Ovary (tissue), 9 donors: Measurements from ENCODE around the gene CNIH2. TPM values are rescaled to one million over a fixed set of nuclear protein-coding genes. Genes with fewer than 3 reads are reported as not detected.

Experiments used
- DNase-seq, 5 donors: peaks; one replicate each; pipeline ENCODE4 v3.0.0-alpha.2; 2019 to 2020
- H3K27ac ChIP-seq, 2 donors: fragments of 200-600 bp; one replicate each; pipeline versions ENCODE4 v1.5.1 to v1.8.0; 2019 to 2022
- H3K27me3 ChIP-seq: fragments of 200-600 bp; one replicate; pipeline ENCODE4 v1.8.0; 2022
- H3K36me3 ChIP-seq: fragments of 200-600 bp; sonication (generic); one replicate; pipeline ENCODE4 v1.5.1; 2019
- H3K4me1 ChIP-seq: one replicate; pipeline ENCODE4 v1.8.1; 2013; ENCODE audit warnings: mild to moderate bottlenecking, moderate library complexity; ENCODE audit not compliant: insufficient read depth
- H3K4me3 ChIP-seq: fragments of 200-600 bp; sonication (generic); one replicate; pipeline ENCODE4 v1.5.1; 2017
- H3K9me3 ChIP-seq, 2 donors: fragments of 200-600 bp in 1 of 2; sonication (generic) in 1 of 2; one replicate each; pipeline versions ENCODE4 v1.5.1 to v1.8.1; 2013 to 2019; ENCODE audit warnings: mild to moderate bottlenecking in 1 of 2, moderate library complexity in 1 of 2
- EP300 ChIP-seq: sonication (generic); formaldehyde crosslinking; IDR thresholded peaks from one replicate; pipeline ENCODE4 v1.6.1; 2017; ENCODE audit warnings: antibody characterized with exemption
- POLR2A ChIP-seq: fragments of 450-650 bp; IDR thresholded peaks from one replicate; pipeline ENCODE4 v1.6.1; 2017; ENCODE audit warnings: antibody characterized with exemption, mild to moderate bottlenecking, moderate library complexity
- WGBS, 3 donors: extraction: QIAGEN DNeasy Blood & Tissue Kit in 1 of 3; methylation state at CpG; one replicate each; pipeline versions ENCODE4 v1.1.5 to v1.1.7; 2013 to 2017; 5-methylcytosine and 5-hydroxymethylcytosine counted together
- intact Hi-C, 4 donors: fragments of 100-400 bp; cut with DNase I; formaldehyde crosslinking; loops; one replicate each; pipeline versions ENCODE4 v1.11.0 to v1.15.1; 2022 to 2023
- polyA plus RNA-seq, 2 donors: library from polyadenylated mRNA; stranded (reverse); fragments of 200-250 nt in 1 of 2; fragments of 350-450 nt in 1 of 2; fragmentation: Illumina TruSeq in 1 of 2; extraction: RNeasy Lipid Tissue Mini Kit (QIAGEN cat#74804) in 1 of 2; gene quantifications; one replicate each; pipeline ENCODE4 v1.2.3, GENCODE V29; 2013 to 2014
- total RNA-seq, 7 donors: library from RNA; depleted of rRNA in 2 of 7; stranded (reverse); fragments of >200 nt in 2 of 7; fragmentation: NEBNext Ultra II Directional in 3 of 7; extraction: Animal tissue kit (Norgen Biotek cat#: 25700) in 3 of 7; gene quantifications; one replicate each; pipeline versions ENCODE4 v1.1.0 to v1.2.4, GENCODE V29; 2016 to 2023
- TF ChIP-seq, protein P1 (sequence below), 3 donors: fragments of 450-650 bp in 2 of 3; fragments of 200-600 bp in 1 of 3; IDR thresholded peaks; one replicate each; pipeline versions ENCODE4 v1.5.1 to v1.8.0; 2016 to 2022; ENCODE audit warnings: antibody characterized with exemption in 3 of 3, mild to moderate bottlenecking in 1 of 3
- donor health status: DM: no; HTN: no; CAD: no; lungs with moderate emphysema.
- donor health status: DM: no; HTN: no; CAD: no.
- donor health status: Bipolar disorder and iron deficiency.
- donor health status: DM: yes; HTN: yes; CAD: no.
- donor health status: DM: no; HTN: no; CAD: no.
- donor health status: DM: yes; HTN: yes; CAD: no.

CNIH2 gene
- total and polyA plus RNA-seq, 9 donors, result 0.33 to 2.5 (median 0.65) TPM; not detected in 1

DNA sequence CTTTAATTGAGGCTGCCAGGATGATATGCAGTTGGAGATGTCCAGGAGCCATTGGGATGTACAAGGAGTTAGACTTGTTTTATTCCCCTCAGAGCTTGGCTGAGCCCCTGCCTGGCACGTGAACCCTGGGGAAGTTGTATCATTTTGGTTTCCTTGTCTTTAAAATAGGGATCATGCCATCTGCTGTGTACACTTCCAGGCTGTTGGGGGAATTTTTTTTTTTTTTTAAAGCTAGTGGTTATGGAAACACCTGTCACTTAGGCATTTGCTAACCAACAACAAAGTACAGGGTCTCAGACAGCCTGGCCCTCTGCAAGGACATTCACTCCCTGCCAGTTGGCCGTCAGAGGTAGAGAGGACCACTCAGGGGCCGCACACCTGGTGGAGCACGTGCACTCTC lies 18.0 kb upstream of the CNIH2 start:
- H3K4me3 ChIP-seq, result no peak overlapping the region
- TF ChIP-seq POLR2A, result no peak
- TF ChIP-seq, protein P1, sequence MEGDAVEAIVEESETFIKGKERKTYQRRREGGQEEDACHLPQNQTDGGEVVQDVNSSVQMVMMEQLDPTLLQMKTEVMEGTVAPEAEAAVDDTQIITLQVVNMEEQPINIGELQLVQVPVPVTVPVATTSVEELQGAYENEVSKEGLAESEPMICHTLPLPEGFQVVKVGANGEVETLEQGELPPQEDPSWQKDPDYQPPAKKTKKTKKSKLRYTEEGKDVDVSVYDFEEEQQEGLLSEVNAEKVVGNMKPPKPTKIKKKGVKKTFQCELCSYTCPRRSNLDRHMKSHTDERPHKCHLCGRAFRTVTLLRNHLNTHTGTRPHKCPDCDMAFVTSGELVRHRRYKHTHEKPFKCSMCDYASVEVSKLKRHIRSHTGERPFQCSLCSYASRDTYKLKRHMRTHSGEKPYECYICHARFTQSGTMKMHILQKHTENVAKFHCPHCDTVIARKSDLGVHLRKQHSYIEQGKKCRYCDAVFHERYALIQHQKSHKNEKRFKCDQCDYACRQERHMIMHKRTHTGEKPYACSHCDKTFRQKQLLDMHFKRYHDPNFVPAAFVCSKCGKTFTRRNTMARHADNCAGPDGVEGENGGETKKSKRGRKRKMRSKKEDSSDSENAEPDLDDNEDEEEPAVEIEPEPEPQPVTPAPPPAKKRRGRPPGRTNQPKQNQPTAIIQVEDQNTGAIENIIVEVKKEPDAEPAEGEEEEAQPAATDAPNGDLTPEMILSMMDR (IDR thresholded peaks at IDR 0.05), result no peak
- no peak for TF ChIP-seq EP300
- H3K4me1 ChIP-seq, result peaks cover 9% of the 10 kb centered on the region
- no peaks in the 10 kb centered on the region for H3K36me3 ChIP-seq
- intact Hi-C loops, result loop anchor here in 1 of 4 donors (2.0 kb wide), 1 partner anchor 37 kb away; no protein-coding TSS in a partner anchor
- no peaks in the 10 kb centered on the region for H3K27me3 ChIP-seq
- no peak overlapping the region for H3K27ac ChIP-seq
- DNase-seq, result no peak
- H3K9me3 ChIP-seq, result no peaks in the 10 kb centered on the region
- WGBS, 3 donors, result 73 to 85% (median 83%) methylated on average over 4 of the region's 4 CpGs

DNA sequence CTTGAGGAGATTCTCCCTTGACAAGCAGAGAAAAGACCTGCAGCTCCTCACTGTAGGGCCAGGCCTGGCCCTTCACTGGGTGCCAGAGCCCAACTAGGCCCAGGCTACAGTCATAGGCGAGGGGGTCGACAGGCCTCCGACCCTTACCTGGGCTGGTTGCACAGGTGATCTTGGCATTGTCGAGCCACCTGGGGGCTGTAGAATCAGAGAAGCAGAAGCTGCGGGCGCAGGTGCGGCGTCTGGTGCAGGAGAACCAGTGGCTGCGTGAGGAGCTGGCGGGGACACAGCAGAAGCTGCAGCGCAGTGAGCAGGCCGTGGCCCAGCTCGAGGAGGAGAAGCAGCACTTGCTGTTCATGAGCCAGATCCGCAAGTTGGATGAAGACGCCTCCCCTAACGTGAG lies 16.4 kb upstream of the CNIH2 start:
- Histone ChIP-seq H3K36me3 (no peaks in the 10 kb centered on the region), H3K27me3 (no peaks in the 10 kb centered on the region), H3K4me1 (peaks cover 9% of the 10 kb centered on the region), H3K27ac (no peak overlapping the region), H3K9me3 (no peaks in the 10 kb centered on the region), H3K4me3 (no peak overlapping the region)
- no peak for DNase-seq
- TF ChIP-seq EP300, result no peak
- no peak for TF ChIP-seq POLR2A
- TF ChIP-seq, protein P1 (IDR thresholded peaks at IDR 0.05), result no peak
- WGBS, 3 donors, result 87 to 91% (median 90%) methylated on average over 16 of the region's 16 CpGs
- intact Hi-C loops, result no loop called here

DNA sequence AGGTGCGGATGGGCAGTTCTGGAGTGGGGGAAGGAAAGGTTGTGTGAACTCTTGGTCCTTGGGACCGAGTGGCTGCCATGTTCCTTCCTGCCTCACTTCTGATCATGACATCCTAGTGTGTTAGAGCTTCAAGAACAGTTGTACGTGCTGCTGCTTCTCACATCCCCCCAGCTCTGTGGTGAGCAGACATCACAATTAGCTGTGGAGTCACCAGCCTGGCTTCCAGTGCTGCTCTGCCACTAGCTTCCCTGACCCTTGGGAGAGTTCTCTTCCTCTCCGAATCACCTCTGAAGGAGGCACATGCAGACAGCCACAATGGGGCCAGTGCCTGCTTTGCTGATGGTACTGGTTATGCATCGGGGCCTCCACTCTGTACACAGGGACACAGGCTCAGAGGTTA lies 15.8 kb upstream of the CNIH2 start:
- no peaks in the 10 kb centered on the region for H3K9me3 ChIP-seq
- H3K4me3 ChIP-seq, result no peak overlapping the region
- no peak overlapping the region for H3K27ac ChIP-seq
- peaks cover 6% of the 10 kb centered on the region for H3K4me1 ChIP-seq
- no peaks in the 10 kb centered on the region for H3K27me3 ChIP-seq
- TF ChIP-seq EP300 (no peak), POLR2A (no peak)
- TF ChIP-seq, protein P1 (IDR thresholded peaks at IDR 0.05), result no peak
- intact Hi-C loops, result no loop called here
- WGBS, 3 donors, result 80 to 92% (median 91%) methylated on average over 5 of the region's 5 CpGs
- DNase-seq, result no peak
- H3K36me3 ChIP-seq, result no peaks in the 10 kb centered on the region

DNA sequence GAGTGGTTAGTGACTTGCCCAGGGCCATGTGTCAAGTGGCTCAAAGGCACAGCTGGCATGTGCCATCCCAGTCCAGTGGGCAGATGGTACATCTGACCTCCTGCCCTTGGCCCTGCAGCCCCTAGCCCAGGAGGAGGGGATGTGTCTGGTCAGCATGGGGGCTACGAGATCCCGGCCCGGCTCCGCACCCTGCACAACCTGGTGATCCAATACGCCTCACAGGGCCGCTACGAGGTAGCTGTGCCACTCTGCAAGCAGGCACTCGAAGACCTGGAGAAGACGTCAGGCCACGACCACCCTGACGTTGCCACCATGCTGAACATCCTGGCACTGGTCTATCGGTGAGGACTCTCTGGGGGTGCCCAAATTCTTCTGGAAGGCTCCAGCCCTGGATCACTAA lies 15.3 kb upstream of the CNIH2 start:
- intact Hi-C loops, result no loop called here
- 89 to 92% (median 91%) methylated on average over 11 to 12 of the region's 12 CpGs for WGBS, 3 donors
- H3K36me3 ChIP-seq, result no peaks in the 10 kb centered on the region
- DNase-seq, result no peak
- H3K27ac ChIP-seq, result no peak overlapping the region
- no peaks in the 10 kb centered on the region for H3K27me3 ChIP-seq
- H3K4me3 ChIP-seq, result no peak overlapping the region
- no peaks in the 10 kb centered on the region for H3K9me3 ChIP-seq
- H3K4me1 ChIP-seq, result peaks cover 6% of the 10 kb centered on the region
- TF ChIP-seq EP300, result no peak
- TF ChIP-seq POLR2A, result no peak
- TF ChIP-seq, protein P1 (IDR thresholded peaks at IDR 0.05), result no peak
